Activated naive CD4-positive, alpha-beta T cell treated with anti-CD3 and anti-CD28 coated beads, Interleukin-2, amount 50 U/mL, for 24 hours (primary cell): ENCODE data around the gene ZNF521.

Experiments
- H3K27ac Mint-ChIP-seq: one replicate; pipeline ENCODE4 v1.8.0; 2021; ENCODE audit warnings: mild to moderate bottlenecking, mixed read lengths
- H3K27me3 Mint-ChIP-seq: one replicate; pipeline ENCODE4 v1.8.0; 2021; ENCODE audit warnings: mixed read lengths
- H3K36me3 Mint-ChIP-seq: one replicate; pipeline ENCODE4 v1.8.0; 2021; ENCODE audit warnings: mixed read lengths
- H3K4me1 Mint-ChIP-seq: one replicate; pipeline ENCODE4 v1.8.0; 2021; ENCODE audit warnings: mixed read lengths
- H3K4me3 Mint-ChIP-seq: one replicate; pipeline ENCODE4 v1.8.0; 2021; ENCODE audit warnings: mild to moderate bottlenecking, mixed read lengths
- H3K9me3 Mint-ChIP-seq: one replicate; pipeline ENCODE4 v1.8.0; 2021; ENCODE audit warnings: mixed read lengths

Gene ZNF521

GRCh38 chr18:25348386-25349130 lies 3.4 kb downstream of the ZNF521 start:
- Mint-ChIP-seq H3K36me3 (peaks cover 2% of the 10 kb centered on the region), H3K9me3 (no peaks in the 10 kb centered on the region), H3K4me3 (no peak overlapping the region), H3K27ac (no peak overlapping the region), H3K27me3 (peaks cover 55% of the 10 kb centered on the region), H3K4me1 (peaks cover 15% of the 10 kb centered on the region)

DNA sequence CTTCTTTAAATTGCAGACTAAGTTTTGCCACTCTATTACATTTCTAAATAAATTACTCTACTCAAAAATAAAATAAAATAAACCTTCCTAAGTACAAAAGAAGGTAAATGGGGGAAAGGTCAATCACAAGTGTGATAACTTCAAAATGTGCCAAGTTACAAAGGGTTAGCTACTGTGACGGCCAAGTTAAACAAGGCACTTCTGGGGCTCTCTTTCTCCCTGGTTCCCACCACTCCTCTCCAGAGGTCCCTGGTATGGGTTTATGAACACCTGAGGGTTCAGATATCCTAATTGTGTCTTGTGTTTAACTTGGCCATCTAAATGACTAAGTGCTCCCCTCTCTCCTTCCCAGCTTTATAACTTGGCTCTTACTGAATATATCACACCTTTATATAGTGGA lies 5.4 kb downstream of the ZNF521 start:
- H3K36me3 Mint-ChIP-seq: peaks cover 2% of the 10 kb centered on the region
- H3K27me3 Mint-ChIP-seq: peaks cover 52% of the 10 kb centered on the region
- H3K9me3 Mint-ChIP-seq: no peaks in the 10 kb centered on the region
- H3K27ac Mint-ChIP-seq: no peak overlapping the region
- H3K4me3 Mint-ChIP-seq: no peak overlapping the region
- H3K4me1 Mint-ChIP-seq: peaks cover 15% of the 10 kb centered on the region

DNA sequence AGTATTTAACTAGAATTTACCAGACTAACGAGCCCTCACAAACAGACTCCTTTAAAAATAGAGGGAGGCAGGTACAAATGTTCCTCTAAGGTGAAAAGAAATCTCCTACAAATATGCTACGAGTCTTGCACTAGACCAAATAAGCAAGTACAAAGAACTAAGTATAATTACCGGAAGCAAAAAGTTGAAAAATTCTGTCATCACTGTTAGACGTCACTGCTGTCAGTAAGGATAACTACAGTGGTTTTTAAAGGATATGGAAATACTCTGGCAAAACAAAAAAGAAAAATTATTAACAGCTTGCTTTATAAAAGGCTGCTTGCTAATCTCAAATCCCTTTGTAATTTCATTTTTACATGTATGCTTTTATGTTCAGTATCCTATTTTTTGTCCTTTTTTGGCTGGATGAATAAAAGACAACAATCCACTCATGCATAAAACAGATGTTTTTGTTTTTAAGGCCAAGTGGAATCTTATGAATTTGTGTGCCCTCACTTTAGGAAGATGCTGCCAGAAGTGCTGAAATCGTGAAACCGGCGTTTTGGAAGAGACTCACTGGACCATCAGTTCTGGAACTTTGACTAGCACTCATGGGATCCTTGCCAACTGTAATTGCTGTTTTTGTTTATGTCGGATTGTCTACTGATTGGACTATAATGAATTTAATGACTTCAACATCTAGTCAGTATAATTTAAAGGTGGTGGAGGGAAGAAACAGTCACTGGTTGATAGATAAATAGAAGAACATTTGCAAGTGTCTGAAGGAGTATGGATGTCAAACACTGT lies 6.7 kb downstream of the ZNF521 start:
- no peaks in the 10 kb centered on the region for H3K36me3 Mint-ChIP-seq
- H3K27me3 Mint-ChIP-seq: peaks cover 48% of the 10 kb centered on the region
- no peak overlapping the region for H3K27ac Mint-ChIP-seq
- H3K9me3 Mint-ChIP-seq: no peaks in the 10 kb centered on the region
- peaks cover 4% of the 10 kb centered on the region for H3K4me1 Mint-ChIP-seq
- H3K4me3 Mint-ChIP-seq: no peak overlapping the region

- Mint-ChIP-seq H3K27me3 (peaks cover 25% of the 10 kb centered on the region), H3K27ac (no peak overlapping the region), H3K36me3 (no peaks in the 10 kb centered on the region), H3K9me3 (no peaks in the 10 kb centered on the region), H3K4me3 (no peak overlapping the region), H3K4me1 (no peaks in the 10 kb centered on the region)
These were observed 10.1 kb downstream of the ZNF521 start for GRCh38 chr18:25341831-25342230.

GRCh38 chr18:25340762-25341161 lies 11.2 kb downstream of the ZNF521 start:
- Mint-ChIP-seq H3K27me3 (peaks cover 21% of the 10 kb centered on the region), H3K9me3 (no peaks in the 10 kb centered on the region), H3K36me3 (no peaks in the 10 kb centered on the region), H3K4me1 (no peaks in the 10 kb centered on the region), H3K27ac (no peak overlapping the region), H3K4me3 (no peak overlapping the region)

- H3K27ac Mint-ChIP-seq: no peak overlapping the region
- peaks cover 15% of the 10 kb centered on the region for H3K27me3 Mint-ChIP-seq
- no peaks in the 10 kb centered on the region for H3K9me3 Mint-ChIP-seq
- no peaks in the 10 kb centered on the region for H3K36me3 Mint-ChIP-seq
- H3K4me3 Mint-ChIP-seq: no peak overlapping the region
- H3K4me1 Mint-ChIP-seq: no peaks in the 10 kb centered on the region
These were observed 16.3 kb downstream of the ZNF521 start for GRCh38 chr18:25335676-25336075.

- Mint-ChIP-seq H3K4me3 (no peak overlapping the region), H3K4me1 (no peaks in the 10 kb centered on the region), H3K36me3 (no peaks in the 10 kb centered on the region), H3K27ac (no peak overlapping the region), H3K27me3 (peaks cover 12% of the 10 kb centered on the region), H3K9me3 (no peaks in the 10 kb centered on the region)
These were observed 16.9 kb downstream of the ZNF521 start for GRCh38 chr18:25335062-25335461.

DNA sequence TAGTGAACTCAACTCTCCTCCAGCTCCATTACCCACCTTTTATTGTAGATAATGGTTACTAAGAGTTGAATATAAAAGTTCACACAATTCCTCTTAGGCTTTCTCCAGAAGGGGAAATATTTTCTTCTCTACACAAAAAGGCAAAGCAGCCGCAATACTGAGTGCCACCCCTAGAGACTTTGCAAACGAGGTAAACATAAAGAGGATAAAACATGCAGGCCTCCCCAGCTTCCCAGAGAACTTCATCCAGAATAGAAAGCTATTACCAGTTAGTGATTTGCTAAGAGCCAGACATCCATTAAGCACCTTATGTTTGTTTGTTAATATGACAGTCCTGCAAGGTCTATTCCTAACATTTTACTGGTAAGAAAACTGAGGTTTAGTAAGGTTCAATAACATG lies 17.4 kb downstream of the ZNF521 start:
- peaks cover 12% of the 10 kb centered on the region for H3K27me3 Mint-ChIP-seq
- H3K4me1 Mint-ChIP-seq: no peaks in the 10 kb centered on the region
- H3K4me3 Mint-ChIP-seq: no peak overlapping the region
- no peaks in the 10 kb centered on the region for H3K36me3 Mint-ChIP-seq
- H3K9me3 Mint-ChIP-seq: no peaks in the 10 kb centered on the region
- no peak overlapping the region for H3K27ac Mint-ChIP-seq

GRCh38 chr18:25332002-25332401 lies 20.0 kb downstream of the ZNF521 start:
- Mint-ChIP-seq H3K27ac (no peak overlapping the region), H3K27me3 (peaks cover 12% of the 10 kb centered on the region)

DNA sequence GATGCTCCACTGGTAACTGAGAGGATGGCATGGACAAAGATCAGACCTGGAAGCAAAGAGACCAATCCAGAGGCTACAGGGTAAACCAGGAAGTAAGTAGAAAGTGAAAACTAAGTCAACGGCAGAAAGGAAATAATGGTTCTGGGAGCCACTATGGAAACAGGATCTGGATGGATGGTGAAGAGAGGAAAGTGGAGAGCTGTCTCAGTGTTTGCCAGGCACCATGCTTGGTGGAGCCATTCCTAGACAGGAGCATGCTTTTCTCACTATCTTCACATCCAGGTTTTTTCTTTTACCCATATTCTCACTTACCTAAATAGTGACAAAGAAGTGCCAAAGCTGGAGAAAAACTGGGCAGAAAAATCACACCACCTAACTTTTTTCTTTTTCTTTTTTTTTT lies 22.2 kb downstream of the ZNF521 start:
- Mint-ChIP-seq H3K27me3 (peaks cover 15% of the 10 kb centered on the region), H3K36me3 (no peaks in the 10 kb centered on the region), H3K9me3 (peaks cover 5% of the 10 kb centered on the region), H3K27ac (no peak overlapping the region), H3K4me3 (no peak overlapping the region), H3K4me1 (no peaks in the 10 kb centered on the region)

More at GRCh38 chr18:25332002-25332401, 20.0 kb downstream of the ZNF521 start:
- Mint-ChIP-seq H3K4me3 (no peak overlapping the region), H3K36me3 (no peaks in the 10 kb centered on the region), H3K9me3 (peaks cover 5% of the 10 kb centered on the region), H3K4me1 (no peaks in the 10 kb centered on the region)

DNA sequence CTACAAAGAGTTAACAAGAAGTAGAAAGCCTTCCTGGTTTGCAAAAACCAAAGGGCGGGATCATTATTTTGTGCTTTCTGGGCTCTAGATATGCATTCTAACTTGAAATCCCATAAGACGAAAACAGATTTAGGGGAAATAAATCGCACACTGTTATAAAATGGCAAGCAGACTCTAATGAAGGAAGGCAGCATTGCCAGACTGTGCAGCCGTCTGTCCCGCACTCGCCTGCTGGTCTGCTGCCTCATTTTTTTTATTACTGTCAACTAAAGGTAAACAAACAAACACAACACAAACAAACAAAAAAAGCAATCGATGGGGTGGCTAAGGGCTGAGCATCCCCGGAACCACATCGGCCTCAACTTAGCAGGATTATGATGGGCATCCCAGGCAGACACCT lies 24.4 kb downstream of the ZNF521 start:
- Mint-ChIP-seq H3K9me3 (peaks cover 8% of the 10 kb centered on the region), H3K27me3 (peaks cover 10% of the 10 kb centered on the region), H3K27ac (no peak overlapping the region), H3K36me3 (no peaks in the 10 kb centered on the region), H3K4me3 (no peak overlapping the region), H3K4me1 (no peaks in the 10 kb centered on the region)

GRCh38 chr18:25326361-25326952 lies 25.5 kb downstream of the ZNF521 start:
- Mint-ChIP-seq H3K27me3 (peaks cover 9% of the 10 kb centered on the region), H3K36me3 (no peaks in the 10 kb centered on the region), H3K4me3 (no peak overlapping the region), H3K27ac (no peak overlapping the region), H3K4me1 (no peaks in the 10 kb centered on the region), H3K9me3 (peaks cover 9% of the 10 kb centered on the region)

DNA sequence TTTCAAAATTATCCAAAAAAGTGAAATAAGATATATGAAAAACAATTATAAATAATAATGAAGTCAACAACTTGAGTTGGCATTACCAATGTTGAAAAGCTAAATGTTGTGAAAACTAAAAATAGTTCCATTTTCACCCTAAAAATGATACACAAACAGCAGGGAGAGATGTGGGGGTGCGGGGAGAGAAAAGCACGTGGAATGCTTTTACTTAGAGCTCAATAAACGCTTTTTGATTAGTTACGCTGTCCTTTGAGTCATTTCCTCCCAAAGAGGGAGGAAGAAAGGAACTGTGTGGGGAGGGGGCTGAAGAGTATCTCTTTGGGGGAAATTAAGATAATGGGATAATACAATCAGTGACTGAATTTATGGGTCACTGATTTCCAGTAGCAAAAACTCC lies 29.2 kb downstream of the ZNF521 start:
- no peaks in the 10 kb centered on the region for H3K4me1 Mint-ChIP-seq
- peaks cover 10% of the 10 kb centered on the region for H3K27me3 Mint-ChIP-seq
- no peaks in the 10 kb centered on the region for H3K36me3 Mint-ChIP-seq
- H3K4me3 Mint-ChIP-seq: no peak overlapping the region
- H3K9me3 Mint-ChIP-seq: peaks cover 4% of the 10 kb centered on the region
- no peak overlapping the region for H3K27ac Mint-ChIP-seq

DNA sequence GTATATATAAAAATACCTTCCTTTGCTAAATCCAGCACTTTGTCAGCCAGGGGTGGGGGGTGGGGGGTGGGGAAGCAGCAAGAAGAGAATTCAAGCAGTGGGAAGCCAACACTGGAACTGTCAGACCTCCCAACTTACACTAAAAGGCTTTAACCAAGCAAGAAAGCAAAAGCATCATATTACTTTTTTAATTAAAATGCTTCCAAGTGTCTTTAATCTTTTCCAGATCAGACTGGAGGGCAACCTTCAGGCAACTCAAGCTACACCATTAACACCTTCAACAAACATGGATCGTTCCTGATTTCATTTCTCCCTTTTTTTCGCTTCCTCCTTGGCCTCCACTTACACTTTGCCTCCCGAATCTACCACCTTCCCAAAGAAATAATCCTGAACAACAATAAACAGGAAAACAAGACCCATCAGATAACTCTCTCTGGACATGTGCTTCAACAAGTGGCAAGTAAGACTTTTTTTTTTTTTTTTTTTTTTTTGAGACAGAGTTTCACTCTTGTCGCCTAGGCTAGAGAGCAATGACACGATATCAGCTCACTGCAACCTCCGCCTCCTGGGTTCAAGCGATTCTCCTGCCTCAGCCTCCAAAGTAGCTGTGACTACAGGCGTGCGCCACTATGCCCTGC lies 35.5 kb downstream of the ZNF521 start:
- Mint-ChIP-seq H3K36me3 (no peaks in the 10 kb centered on the region), H3K4me1 (no peaks in the 10 kb centered on the region), H3K27me3 (peaks cover 6% of the 10 kb centered on the region), H3K4me3 (no peak overlapping the region), H3K27ac (no peak overlapping the region), H3K9me3 (no peaks in the 10 kb centered on the region)

DNA sequence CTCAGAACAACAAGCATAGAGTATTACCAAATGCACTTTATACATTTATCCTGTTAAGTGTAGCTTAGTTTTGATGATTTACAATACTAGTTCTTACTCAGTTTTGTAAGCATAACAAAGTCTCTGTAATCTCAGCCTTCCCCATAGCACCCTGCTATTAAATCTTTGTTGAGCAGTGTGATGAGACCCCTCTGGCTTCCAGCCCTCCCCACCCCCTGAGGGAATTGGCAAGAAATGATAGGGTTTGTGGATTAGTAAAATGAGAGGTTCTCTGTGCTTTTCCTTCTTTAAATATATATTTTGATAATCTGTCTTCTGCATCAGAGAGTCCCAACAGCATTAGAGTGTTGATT lies 37.2 kb downstream of the ZNF521 start:
- H3K36me3 Mint-ChIP-seq: no peaks in the 10 kb centered on the region
- no peaks in the 10 kb centered on the region for H3K4me1 Mint-ChIP-seq
- peaks cover 5% of the 10 kb centered on the region for H3K27me3 Mint-ChIP-seq
- no peak overlapping the region for H3K4me3 Mint-ChIP-seq
- no peak overlapping the region for H3K27ac Mint-ChIP-seq
- H3K9me3 Mint-ChIP-seq: no peaks in the 10 kb centered on the region
